OCI-LY1 (cell line): ENCODE measurements around the gene ALG5.

Experiments used
- H2AFZ ChIP-seq: fragments of 200-600 bp; sonication (generic), shearing (Covaris generic); 2 replicates; pipeline ENCODE4 v1.6.0; 2014; ENCODE audit warnings: antibody characterized with exemption, mild to moderate bottlenecking, low read length
- H3F3A ChIP-seq: fragments of 200-600 bp; sonication (generic), shearing (Covaris generic); 2 replicates; pipeline ENCODE4 v1.6.0; 2014; ENCODE audit warnings: mild to moderate bottlenecking, antibody characterized with exemption, low read length, moderate library complexity; ENCODE audit not compliant: insufficient read depth
- H3K27ac ChIP-seq: fragments of 200-600 bp; sonication (generic); 2 replicates; pipeline ENCODE4 v1.5.1; 2014; ENCODE audit warnings: low read length, mixed run types, mild to moderate bottlenecking, low read depth; ENCODE audit not compliant: poor library complexity, severe bottlenecking
- H3K27me3 ChIP-seq: fragments of 200-600 bp; sonication (generic); 2 replicates; pipeline ENCODE4 v1.6.0; 2014; ENCODE audit warnings: antibody characterized with exemption, mild to moderate bottlenecking, low read length, moderate library complexity; ENCODE audit not compliant: insufficient read depth
- H3K36me3 ChIP-seq: fragments of 200-600 bp; sonication (generic); 2 replicates; pipeline ENCODE4 v1.6.1; 2014; ENCODE audit warnings: mild to moderate bottlenecking, antibody characterized with exemption, low read length, moderate library complexity, mixed read lengths; ENCODE audit not compliant: insufficient read depth
- H3K4me1 ChIP-seq: fragments of 200-600 bp; sonication (generic); 2 replicates; pipeline ENCODE4 v1.5.1; 2014; ENCODE audit warnings: mild to moderate bottlenecking, low read length, moderate library complexity; ENCODE audit not compliant: insufficient read depth, severe bottlenecking
- H3K4me2 ChIP-seq: fragments of 200-600 bp; sonication (generic), shearing (Covaris generic); 2 replicates; pipeline ENCODE4 v1.6.1; 2014; ENCODE audit warnings: low read length
- H3K4me3 ChIP-seq: fragments of 200-600 bp; sonication (generic); 2 replicates; pipeline ENCODE4 v1.5.1; 2014; ENCODE audit warnings: low read length, low read depth, mild to moderate bottlenecking, mixed read lengths; ENCODE audit not compliant: poor library complexity, severe bottlenecking
- H3K79me2 ChIP-seq: fragments of 200-600 bp; shearing (Covaris generic); 2 replicates; pipeline ENCODE4 v1.6.1; 2016; ENCODE audit warnings: mixed run types, low read length, mixed read lengths; ENCODE audit not compliant: insufficient read depth
- H3K9ac ChIP-seq: fragments of 200-600 bp; sonication (generic), shearing (Covaris generic); 2 replicates; pipeline ENCODE4 v1.6.1; 2014; ENCODE audit warnings: mild to moderate bottlenecking, low read length, mixed read lengths
- H3K9me2 ChIP-seq: fragments of 200-600 bp; sonication (generic), shearing (Covaris generic); 2 replicates; pipeline ENCODE4 v1.6.1; 2014; ENCODE audit warnings: low read depth, mild to moderate bottlenecking, low read length, mixed read lengths
- H3K9me3 ChIP-seq: fragments of 200-600 bp; shearing (Covaris generic); 2 replicates; pipeline ENCODE4 v1.6.1; 2014; ENCODE audit warnings: low read length, mixed read lengths
- H4K20me1 ChIP-seq: fragments of 200-600 bp; sonication (generic), shearing (Covaris generic); 2 replicates; pipeline ENCODE4 v1.6.0; 2016; ENCODE audit warnings: mild to moderate bottlenecking, low read length; ENCODE audit not compliant: insufficient read depth
- EZH2 ChIP-seq: fragments of 200-600 bp; sonication (generic), shearing (Covaris generic); IDR thresholded peaks from 2 replicates; pipeline ENCODE4 v1.8.0; 2017; ENCODE audit warnings: borderline replicate concordance, mixed run types, mild to moderate bottlenecking, antibody characterized with exemption, low read length, moderate library complexity, mixed read lengths
- TF ChIP-seq, protein P1 (sequence below): fragments of 200-600 bp; sonication (generic), shearing (Covaris generic); IDR thresholded peaks from 2 replicates; pipeline ENCODE4 v1.5.1; 2017; ENCODE audit warnings: mild to moderate bottlenecking, antibody characterized with exemption, low read length, moderate library complexity, mixed read lengths

The ALG5 gene

GRCh38 chr13:37026771-37027170 lies 27.6 kb upstream of the ALG5 start:
- H3K4me1 ChIP-seq = no peaks in the 10 kb centered on the region
- no peak overlapping the region for H2AFZ ChIP-seq
- H3K27ac ChIP-seq = no peak overlapping the region
- no peaks in the 10 kb centered on the region for H3K27me3 ChIP-seq
- no peak overlapping the region for H3K9ac ChIP-seq
- H3K9me3 ChIP-seq = no peaks in the 10 kb centered on the region
- H3K9me2 ChIP-seq = no peaks in the 10 kb centered on the region
- H3F3A ChIP-seq = no peaks in the 10 kb centered on the region
- H3K4me2 ChIP-seq = no peak overlapping the region
- TF ChIP-seq, protein P1, sequence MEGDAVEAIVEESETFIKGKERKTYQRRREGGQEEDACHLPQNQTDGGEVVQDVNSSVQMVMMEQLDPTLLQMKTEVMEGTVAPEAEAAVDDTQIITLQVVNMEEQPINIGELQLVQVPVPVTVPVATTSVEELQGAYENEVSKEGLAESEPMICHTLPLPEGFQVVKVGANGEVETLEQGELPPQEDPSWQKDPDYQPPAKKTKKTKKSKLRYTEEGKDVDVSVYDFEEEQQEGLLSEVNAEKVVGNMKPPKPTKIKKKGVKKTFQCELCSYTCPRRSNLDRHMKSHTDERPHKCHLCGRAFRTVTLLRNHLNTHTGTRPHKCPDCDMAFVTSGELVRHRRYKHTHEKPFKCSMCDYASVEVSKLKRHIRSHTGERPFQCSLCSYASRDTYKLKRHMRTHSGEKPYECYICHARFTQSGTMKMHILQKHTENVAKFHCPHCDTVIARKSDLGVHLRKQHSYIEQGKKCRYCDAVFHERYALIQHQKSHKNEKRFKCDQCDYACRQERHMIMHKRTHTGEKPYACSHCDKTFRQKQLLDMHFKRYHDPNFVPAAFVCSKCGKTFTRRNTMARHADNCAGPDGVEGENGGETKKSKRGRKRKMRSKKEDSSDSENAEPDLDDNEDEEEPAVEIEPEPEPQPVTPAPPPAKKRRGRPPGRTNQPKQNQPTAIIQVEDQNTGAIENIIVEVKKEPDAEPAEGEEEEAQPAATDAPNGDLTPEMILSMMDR = no peak
- no peak for TF ChIP-seq EZH2
- H3K4me3 ChIP-seq = no peak overlapping the region
- no peaks in the 10 kb centered on the region for H4K20me1 ChIP-seq
- H3K79me2 ChIP-seq = no peaks in the 10 kb centered on the region
- peaks cover 48% of the 10 kb centered on the region for H3K36me3 ChIP-seq

DNA sequence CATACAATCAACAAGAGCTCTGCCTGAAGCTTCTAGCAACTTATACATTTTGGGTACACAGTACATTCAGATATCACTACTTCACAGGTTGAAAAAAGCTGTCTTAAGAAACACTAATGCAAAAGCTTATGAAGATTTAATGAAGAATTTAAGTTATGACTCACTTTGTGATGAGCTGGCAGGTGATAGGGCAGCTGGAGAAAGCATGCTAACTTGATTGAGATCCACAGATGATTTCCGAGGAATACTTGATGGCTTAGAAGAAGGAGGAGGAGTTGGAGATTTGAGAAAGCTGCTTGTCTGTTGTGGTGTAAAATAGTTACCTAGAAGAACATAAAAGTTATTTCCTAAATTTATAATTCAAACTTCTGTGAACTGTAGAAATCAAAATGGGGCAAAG lies 24.7 kb upstream of the ALG5 start:
- no peak for TF ChIP-seq EZH2
- TF ChIP-seq, protein P1 = no peak
- Histone ChIP-seq H3K9me3 (no peaks in the 10 kb centered on the region), H3K9ac (no peak overlapping the region), H3K27me3 (no peaks in the 10 kb centered on the region), H3K4me3 (no peak overlapping the region), H3K79me2 (no peaks in the 10 kb centered on the region), H3K4me2 (no peak overlapping the region), H2AFZ (no peak overlapping the region), H3K9me2 (no peaks in the 10 kb centered on the region), H3K4me1 (no peaks in the 10 kb centered on the region), H3K27ac (no peak overlapping the region), H4K20me1 (no peaks in the 10 kb centered on the region), H3K36me3 (peaks cover 42% of the 10 kb centered on the region), H3F3A (no peaks in the 10 kb centered on the region)

DNA sequence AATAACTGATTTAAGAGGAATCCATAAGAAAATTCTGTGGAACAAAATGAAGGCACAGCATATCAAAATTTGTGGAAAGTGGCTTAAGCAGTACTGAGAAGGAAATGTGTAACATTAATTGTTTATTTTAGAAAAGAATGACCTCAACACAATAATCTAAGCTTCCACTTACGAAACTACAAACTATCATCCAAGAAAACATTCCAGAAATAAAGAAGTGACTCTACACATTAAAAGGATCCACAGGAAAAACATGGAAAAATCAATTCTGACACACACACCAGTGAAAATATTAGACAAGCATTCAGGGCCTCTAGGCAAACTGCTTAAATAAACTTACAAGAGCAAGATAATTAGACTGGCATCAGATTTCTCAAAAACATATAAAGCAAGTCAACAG lies 15.5 kb upstream of the ALG5 start:
- H3K27me3 ChIP-seq = no peaks in the 10 kb centered on the region
- H4K20me1 ChIP-seq = no peaks in the 10 kb centered on the region
- H3K9me3 ChIP-seq = no peaks in the 10 kb centered on the region
- no peak overlapping the region for H3K27ac ChIP-seq
- no peaks in the 10 kb centered on the region for H3K4me1 ChIP-seq
- peaks cover 51% of the 10 kb centered on the region for H3K36me3 ChIP-seq
- H3K79me2 ChIP-seq = no peaks in the 10 kb centered on the region
- TF ChIP-seq, protein P1 = no peak
- no peak for TF ChIP-seq EZH2
- no peak overlapping the region for H3K4me3 ChIP-seq
- no peaks in the 10 kb centered on the region for H3K9me2 ChIP-seq
- no peak overlapping the region for H3K9ac ChIP-seq
- no peak overlapping the region for H3K4me2 ChIP-seq
- H3F3A ChIP-seq = no peaks in the 10 kb centered on the region
- H2AFZ ChIP-seq = no peak overlapping the region
